Femur (tissue), 1 donor: ENCODE measurements around the gene C1D.
"Not testable (repeated sequence)": the region's sequence is repeated elsewhere in the genome, so short reads cannot be mapped to it uniquely, and the experiment has no call there.

Source experiments
- DNase-seq: peaks from one replicate; pipeline ENCODE4 v3.0.0-alpha.2; 2017

Gene C1D

GRCh38 chr2:68062680-68063387 is at the start of gene C1D:
Gene C1D (minus strand): TSS chr2:68063004. CDS start chr2:68047310, 15,694 bp downstream.
- DNase-seq, result peak; percentile 97

- no peak for DNase-seq
Observed at GRCh38 chr2:68110102-68110501, 47.3 kb upstream of the C1D start.

GRCh38 chr2:68108120-68108519 is 45.3 kb upstream of the C1D start:
- no peak for DNase-seq

GRCh38 chr2:68107475-68107874 is 44.7 kb upstream of the C1D start:
- no peak for DNase-seq

GRCh38 chr2:68104111-68104835 is 41.5 kb upstream of the C1D start:
- DNase-seq, result no peak

GRCh38 chr2:68103709-68104055 is 40.9 kb upstream of the C1D start:
- no peak for DNase-seq

GRCh38 chr2:68103030-68103708 is 40.4 kb upstream of the C1D start:
- DNase-seq, result peak; percentile 35

- DNase-seq, result no peak
Observed at GRCh38 chr2:68100189-68100588, 37.4 kb upstream of the C1D start.

- no peak for DNase-seq
Observed at GRCh38 chr2:68099260-68099659, 36.5 kb upstream of the C1D start.

GRCh38 chr2:68098291-68098797 is 35.5 kb upstream of the C1D start:
- no peak for DNase-seq

GRCh38 chr2:68094111-68094510 is 31.3 kb upstream of the C1D start:
- DNase-seq, result no peak

GRCh38 chr2:68093634-68094033 is 30.8 kb upstream of the C1D start:
- no peak for DNase-seq

GRCh38 chr2:68091439-68092034 is 28.7 kb upstream of the C1D start:
- DNase-seq, result no peak

- no peak for DNase-seq
Observed at GRCh38 chr2:68089961-68090360, 27.2 kb upstream of the C1D start.

- no peak for DNase-seq
Observed at GRCh38 chr2:68088940-68089339, 26.1 kb upstream of the C1D start.

- no peak for DNase-seq
Observed at GRCh38 chr2:68086166-68086565, 23.4 kb upstream of the C1D start.

- DNase-seq, result no peak
Observed at GRCh38 chr2:68083346-68083745, 20.5 kb upstream of the C1D start.

GRCh38 chr2:68074050-68074449 is 11.2 kb upstream of the C1D start:
- no peak for DNase-seq

- DNase-seq, result not testable (repeated sequence)
Observed at GRCh38 chr2:68063797-68064646, 1.2 kb upstream of the C1D start.

GRCh38 chr2:68060652-68061051 is 2.2 kb downstream of the C1D start:
- DNase-seq, result no peak

- DNase-seq, result no peak
Observed at GRCh38 chr2:68059784-68060525, 2.8 kb downstream of the C1D start.
